Left ventricle myocardium superior (tissue), 1 donor: ENCODE measurements around the gene PTPRU. TPM values are rescaled to one million over a fixed set of nuclear protein-coding genes. Genes with fewer than 3 reads are reported as not detected.

Source experiments
- ATAC-seq: fragments of 200-7000 bp; cut with Tn5 transposase; one replicate; pipeline ENCODE4 v1.9.1; 2020; ENCODE audit warnings: mild to moderate bottlenecking, moderate library complexity
- DNase-seq: peaks from one replicate; pipeline ENCODE4 v3.0.0-alpha.2; 2020
- intact Hi-C: fragments of 100-400 bp; cut with micrococcal nuclease; formaldehyde crosslinking; loops from one replicate; pipeline ENCODE4 v1.11.0; 2022
- long read RNA-seq: library from polyadenylated mRNA; unstranded; transcript quantifications from one replicate; pipeline ENCODE4 v2.0.0, GENCODE V29; 2021
- total RNA-seq: library from RNA; stranded (reverse); fragmentation: NEBNext Ultra II Directional; extraction: Animal tissue kit (Norgen Biotek cat#: 25700); gene quantifications from one replicate; pipeline ENCODE4 v1.2.1, GENCODE V29; 2021
- donor health status: DM: no; HTN: yes; CAD: no; lungs with severe emphysema.

PTPRU gene
- total RNA-seq, result 19.2 TPM
- long read RNA-seq, full-length matches to known transcripts, result 2 of 24 reads
- long read RNA-seq, partial matches to known transcripts, result 19 of 24 reads
- long read RNA-seq, other reads (novel, unspliced or antisense), result 3 of 24 reads

GRCh38 chr1:29235955-29236711 lies at the start of gene PTPRU:
Gene PTPRU, plus strand, starts transcription at chr1:29236522. Its CDS starts 123 bp downstream, at chr1:29236645.
- intact Hi-C loops, result no loop called here
- peak; percentile 77 for ATAC-seq
- DNase-seq, result peak; percentile 91

- DNase-seq, result no peak
- intact Hi-C loops, result no loop called here
- ATAC-seq, result no peak
These were observed 49.6 kb upstream of the PTPRU start for GRCh38 chr1:29186707-29187106.

- no peak for ATAC-seq
- no peak for DNase-seq
- intact Hi-C loops, result no loop called here
These were observed 45.6 kb upstream of the PTPRU start for GRCh38 chr1:29190718-29191117.

DNA sequence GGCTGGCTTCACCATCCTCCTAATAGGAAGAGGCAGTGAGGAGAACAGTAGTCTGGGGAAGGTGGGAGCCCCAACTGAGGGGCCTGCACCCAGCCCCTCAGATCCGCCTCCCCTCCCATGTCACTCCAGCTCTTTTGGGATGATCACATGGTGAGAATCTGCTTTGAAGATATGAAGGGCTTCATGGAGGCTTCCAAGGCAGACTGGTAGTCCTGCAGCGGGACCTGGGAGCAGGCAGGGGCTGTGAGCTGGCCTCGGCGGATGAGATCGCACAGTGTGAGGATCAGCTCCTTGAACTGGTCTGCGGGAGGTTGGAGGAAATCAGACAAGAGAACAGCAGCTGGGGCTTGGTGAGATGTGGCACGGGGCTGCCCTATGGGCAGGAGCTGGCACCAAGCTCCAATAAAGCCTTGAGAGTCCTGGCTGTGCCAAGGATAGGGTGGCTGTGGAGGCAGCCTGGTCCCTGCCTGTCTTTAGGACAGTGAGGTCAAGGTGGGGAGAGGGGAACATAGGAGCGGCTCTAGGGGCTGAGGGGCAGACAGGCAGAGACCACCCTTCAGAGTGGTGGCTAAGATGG lies 42.4 kb upstream of the PTPRU start:
- no peak for DNase-seq
- ATAC-seq, result no peak
- intact Hi-C loops, result no loop called here

- no peak for DNase-seq
- intact Hi-C loops, result no loop called here
- peak; percentile 32 for ATAC-seq
These were observed 40.4 kb upstream of the PTPRU start for GRCh38 chr1:29195881-29196291.

DNA sequence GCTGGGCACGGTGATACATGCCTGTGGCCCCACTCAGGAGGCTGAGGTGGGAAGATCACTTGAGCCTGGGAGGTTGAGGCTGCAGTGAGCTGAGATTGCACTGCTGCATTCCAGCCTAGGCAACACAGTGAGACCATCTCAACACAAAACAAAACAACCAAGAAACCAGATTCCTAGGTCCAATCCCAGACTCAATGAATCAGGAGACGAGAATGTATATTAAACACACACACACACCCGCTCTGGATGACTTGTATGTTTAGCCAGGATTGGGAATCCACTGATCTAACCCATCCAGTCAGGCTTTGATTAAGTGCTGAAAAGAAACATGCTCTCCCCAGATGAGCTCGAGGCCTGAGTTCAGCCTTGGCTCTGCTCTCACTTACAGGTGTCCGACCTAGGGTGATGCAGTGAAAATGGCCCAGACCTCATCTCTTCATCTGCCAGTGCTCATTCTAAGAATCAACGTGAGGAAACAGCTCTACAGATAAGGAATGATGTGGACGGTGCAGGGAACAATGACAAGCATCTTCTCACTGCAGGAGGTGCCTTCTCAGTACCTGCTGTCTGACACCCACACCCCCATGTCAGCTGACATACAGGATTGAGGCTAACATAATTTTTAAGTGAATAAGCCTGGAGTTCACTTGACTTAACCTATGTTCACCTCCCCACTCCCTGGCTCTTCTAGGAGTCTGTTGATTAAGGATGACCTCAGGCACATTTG lies 39.3 kb upstream of the PTPRU start:
- DNase-seq, result no peak
- no peak for ATAC-seq
- intact Hi-C loops, result no loop called here

DNA sequence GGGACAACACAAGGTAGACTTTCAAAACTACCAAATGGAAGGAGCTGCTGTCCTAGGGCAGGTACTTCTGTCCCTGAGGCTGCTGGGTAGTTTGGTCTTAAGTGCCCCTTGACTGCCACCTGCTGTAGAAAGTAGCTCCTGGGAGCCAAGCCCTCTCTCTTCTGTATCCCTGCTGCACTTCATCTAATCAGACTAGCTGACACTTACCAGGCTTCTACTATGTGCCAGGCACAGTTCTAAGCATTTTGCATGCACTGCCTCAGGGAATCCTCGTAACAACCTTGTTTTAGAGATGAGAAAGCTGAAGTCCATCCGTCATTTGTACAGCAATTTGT lies 38.8 kb upstream of the PTPRU start:
- intact Hi-C loops, result no loop called here
- peak; percentile 68 for ATAC-seq
- no peak for DNase-seq

- DNase-seq (no peak), ATAC-seq (no peak)
- intact Hi-C loops, result no loop called here
These were observed 38.3 kb upstream of the PTPRU start for GRCh38 chr1:29197993-29198392.

DNA sequence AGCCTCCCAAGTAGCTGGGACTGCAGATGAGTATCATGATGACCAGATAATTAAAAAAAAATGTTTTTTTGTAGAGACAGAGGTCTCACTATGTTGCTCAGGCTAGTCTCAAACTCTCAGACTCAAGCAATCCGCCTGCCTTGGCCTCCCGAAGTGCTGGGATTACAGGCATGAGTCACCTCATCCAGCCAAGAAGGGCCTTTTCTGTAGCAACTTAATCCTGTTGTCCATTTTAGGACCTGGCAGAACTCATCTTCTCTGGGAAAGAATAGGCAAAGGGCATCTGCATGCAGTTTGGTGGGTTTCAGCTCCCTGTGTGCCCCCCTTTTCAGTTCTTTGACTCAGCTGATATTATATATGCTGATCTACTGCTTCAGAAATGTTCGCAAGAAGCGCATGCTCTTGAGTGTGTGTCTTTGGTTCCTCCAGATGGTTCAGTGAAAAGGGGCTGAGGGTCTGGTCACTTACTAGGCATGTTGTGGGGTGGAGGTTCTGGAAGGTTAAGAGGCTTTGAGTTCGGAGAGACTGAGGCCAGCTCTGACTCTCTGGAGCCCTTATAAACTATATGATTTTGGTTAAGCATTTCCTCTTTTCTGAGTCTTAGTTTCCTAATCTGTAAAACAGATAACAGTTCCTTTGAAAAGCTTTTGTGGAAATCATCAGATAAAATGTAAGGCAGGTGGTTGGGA lies 35.3 kb upstream of the PTPRU start:
- intact Hi-C loops, result loop anchor here (5.0 kb wide), 2 partner anchors 169 to 319 kb away; no protein-coding TSS in a partner anchor
- ATAC-seq, result no peak
- DNase-seq, result no peak

DNA sequence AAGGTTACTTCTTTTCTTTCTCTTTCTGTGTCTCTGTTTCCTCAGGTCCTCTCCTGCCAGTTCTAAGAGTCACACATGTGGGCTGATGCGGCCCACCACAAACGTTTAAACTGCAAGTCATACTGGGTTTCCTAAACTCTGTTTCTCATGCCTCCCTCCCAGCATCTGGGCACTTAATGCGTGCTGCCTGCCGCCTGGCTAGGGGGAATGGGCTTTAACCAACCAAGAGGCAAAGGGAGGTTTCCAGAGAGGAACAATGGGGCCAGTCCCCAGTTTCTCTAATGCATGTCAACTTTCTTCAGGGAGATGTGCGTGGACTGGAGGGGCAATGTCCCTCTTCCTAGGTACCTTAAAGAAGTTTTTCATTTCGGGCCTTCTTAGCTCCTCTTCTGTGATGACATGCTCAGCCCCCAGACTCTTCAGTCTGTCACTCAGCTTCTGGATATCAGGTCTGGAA lies 34.7 kb upstream of the PTPRU start:
- no peak for DNase-seq
- intact Hi-C loops, result loop anchor here (5.0 kb wide), 2 partner anchors 169 to 319 kb away; no protein-coding TSS in a partner anchor
- no peak for ATAC-seq

DNA sequence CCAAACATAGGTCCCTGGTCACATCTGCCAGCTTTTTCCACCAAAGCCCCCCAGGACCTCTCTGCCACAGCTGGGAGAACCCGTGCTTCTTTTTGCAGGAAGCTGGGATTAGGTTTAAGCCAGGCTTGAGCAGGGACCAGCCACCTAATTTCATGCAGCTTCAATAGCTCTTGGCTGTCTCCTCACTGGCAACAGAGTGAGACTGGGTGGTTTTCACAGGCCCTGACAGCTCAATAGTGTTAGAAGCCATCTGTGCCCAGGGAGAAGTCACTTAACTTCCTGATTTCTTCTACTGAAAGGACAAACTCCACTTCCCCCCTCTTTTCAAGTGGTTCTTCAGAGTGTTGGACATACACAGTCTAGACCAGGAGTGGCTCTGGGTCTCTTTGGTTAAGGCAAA lies 34.3 kb upstream of the PTPRU start:
- DNase-seq (no peak), ATAC-seq (peak; percentile 18)
- intact Hi-C loops, result loop anchor here (5.0 kb wide), 2 partner anchors 170 to 320 kb away; no protein-coding TSS in a partner anchor

DNA sequence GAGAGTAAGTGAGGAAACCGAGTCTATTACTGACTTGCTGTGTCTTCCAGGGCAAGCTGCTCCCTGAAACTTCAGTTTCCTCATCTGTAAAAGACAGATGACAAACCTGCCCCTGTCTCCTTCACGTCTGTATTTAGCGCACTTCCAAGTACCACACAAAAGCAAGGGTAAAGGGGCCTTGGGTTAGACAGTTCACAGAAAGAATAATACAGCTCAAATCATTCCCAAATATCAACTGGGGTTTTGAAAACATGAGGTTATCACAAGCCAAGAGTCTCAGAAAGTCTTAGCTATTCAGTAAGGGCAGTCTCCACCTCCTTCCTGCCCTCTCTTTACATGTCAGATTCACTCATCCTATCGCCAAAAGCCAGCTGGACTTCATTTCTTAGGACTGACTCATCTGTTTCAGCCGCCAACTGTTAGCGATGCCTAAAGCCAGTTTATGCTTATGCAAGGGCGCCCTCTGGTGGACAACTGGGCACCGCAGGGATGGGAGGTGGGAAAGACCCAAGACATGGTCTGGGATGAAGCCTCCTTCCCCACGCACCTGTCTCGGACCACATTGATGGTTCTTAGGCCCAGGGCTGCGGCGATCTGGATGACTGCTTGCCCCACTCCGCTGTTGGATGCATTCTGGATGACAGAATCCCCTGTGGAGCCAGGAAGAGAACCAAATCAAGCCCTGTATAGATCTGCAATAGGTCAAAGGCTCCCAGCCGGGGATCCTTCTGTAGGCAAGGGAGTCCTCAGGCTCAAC lies 33.6 kb upstream of the PTPRU start:
- intact Hi-C loops, result loop anchor here (5.0 kb wide), 2 partner anchors 170 to 320 kb away; no protein-coding TSS in a partner anchor
- ATAC-seq, result peak; percentile 94
- DNase-seq, result peak; percentile 96

DNA sequence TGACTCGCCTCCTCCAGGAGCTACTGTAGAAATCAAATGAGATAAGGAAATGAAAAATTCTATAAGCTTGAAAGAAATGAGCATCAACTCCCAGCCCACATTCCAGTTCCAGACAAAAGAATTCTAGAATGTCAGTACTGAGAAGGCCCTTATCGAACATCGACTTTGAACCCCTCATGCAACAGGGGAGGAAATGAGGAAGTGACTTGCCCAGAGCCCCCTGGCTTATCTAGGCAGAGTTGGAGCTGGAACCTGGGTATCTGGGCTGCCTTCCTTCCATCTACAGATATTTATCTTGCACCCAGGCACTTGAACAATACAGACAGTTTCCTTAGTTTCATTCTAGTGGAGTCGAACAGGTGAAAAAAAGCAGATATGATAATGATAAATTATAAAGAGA lies 27.9 kb upstream of the PTPRU start:
- ATAC-seq (no peak), DNase-seq (no peak)
- intact Hi-C loops, result no loop called here

DNA sequence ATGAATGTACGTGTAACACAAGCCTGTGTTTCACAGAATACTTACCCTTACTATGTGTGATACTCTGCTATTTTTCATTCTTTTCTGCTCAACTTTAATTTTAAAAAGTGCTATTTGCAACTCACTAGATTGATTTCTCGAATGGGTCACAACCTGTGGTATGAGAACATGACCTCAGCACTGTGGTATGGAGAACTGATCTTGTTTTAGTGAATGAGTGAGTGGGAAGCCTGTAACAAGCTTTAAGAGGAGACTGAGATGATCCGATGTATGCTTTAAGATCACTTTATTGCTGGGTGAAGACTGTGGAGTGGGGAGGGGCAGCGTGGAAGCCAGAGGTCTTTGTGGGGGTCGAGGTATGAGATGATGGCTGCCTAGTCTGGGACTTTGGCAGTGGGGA lies 27.1 kb upstream of the PTPRU start:
- DNase-seq, result no peak
- intact Hi-C loops, result no loop called here
- ATAC-seq, result no peak

DNA sequence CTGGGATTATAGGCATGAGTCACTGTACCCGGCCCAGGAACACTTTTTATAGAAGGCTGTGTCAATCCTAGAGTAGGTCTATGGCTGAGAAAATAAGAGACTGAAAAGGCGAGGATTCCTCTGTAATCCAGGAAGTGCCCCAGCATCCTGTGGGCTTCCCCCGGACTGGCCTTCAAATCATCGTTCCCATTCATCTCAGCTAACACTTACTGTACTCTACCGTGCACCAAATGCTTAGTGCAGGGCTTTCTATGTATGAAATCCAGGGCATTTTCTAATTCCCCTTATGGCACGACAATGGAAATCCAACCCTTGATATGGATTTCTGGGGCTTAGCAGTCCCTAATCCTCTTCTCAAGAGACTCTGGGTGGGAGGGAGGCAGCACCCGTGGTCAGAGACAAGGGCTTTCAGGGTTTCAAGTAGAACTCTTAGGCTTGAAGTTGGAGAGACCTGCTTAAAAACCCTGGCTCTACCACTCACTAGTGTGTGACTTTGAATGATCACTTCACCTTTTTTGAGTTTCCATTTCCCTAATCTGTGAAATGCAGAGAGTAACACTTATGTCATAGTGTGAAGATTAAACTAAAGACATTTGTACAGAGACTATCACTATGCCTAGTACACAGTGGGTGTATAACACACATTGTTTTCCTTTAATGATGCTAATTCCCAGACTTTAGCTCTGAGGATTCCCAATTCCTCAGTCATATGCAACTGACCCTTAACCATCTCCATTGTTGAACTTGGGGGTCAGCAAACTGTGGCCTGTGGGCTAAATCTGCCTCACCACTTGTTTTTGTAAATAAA lies 25.8 kb upstream of the PTPRU start:
- ATAC-seq (no peak), DNase-seq (no peak)
- intact Hi-C loops, result no loop called here

DNA sequence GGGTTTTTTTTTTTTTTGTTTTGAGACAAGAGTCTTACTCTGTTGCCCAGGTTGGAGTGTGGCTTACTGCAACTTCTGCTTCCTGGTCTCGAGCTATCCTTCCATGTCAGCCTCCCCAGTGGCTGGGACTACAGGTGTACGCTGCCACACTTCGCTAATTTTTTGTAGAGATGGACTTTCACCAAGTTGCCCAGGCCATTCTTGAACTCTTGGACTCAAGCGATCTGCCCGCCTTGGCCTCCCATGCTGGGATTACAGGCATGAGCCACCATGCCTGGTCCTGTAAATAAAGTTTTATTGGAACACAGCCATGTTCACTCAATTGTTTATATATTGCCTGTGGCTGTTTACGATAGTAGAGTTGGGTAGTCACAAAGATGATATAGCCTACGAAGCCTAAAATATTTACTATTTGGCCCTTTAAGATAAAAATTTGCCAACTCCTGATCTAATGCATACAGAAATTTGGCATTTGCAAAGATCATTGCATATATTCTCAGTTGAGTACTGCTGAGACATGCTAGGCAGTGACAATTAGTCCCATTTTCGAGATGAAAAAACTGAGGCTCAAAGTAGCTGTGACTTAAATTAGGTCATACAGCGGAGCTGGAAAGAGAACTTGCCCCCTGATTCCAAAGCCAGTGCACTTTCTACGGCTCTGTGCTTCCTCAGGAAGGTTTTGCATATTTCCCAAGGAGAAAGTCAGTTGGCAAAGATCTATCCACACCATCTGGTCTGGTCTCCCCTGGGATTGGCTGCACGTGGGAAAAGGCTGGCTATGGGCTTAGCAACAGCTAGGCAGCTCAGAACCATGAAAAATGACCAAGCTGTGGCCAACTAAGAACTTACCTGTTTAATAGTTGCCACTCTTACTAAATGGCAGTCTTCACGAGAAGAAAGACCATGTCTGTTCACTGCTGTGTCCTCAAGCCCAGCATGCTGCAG lies 25.0 kb upstream of the PTPRU start:
- no peak for ATAC-seq
- intact Hi-C loops, result no loop called here
- DNase-seq, result no peak

GRCh38 chr1:29213055-29213454 lies 23.3 kb upstream of the PTPRU start:
- intact Hi-C loops, result no loop called here
- ATAC-seq, result peak; percentile 56
- no peak for DNase-seq
